Heart left ventricle (tissue), 16 donors: ENCODE data around the gene EHD4. TPM values are rescaled to one million over a fixed set of nuclear protein-coding genes. Genes with fewer than 3 reads are reported as not detected.
A peak's percentile ranks its signal among the peaks of the same experiment; 100 is the strongest.

Experiments
- ATAC-seq, 4 donors: fragments of 200-7000 bp; cut with Tn5 transposase; one replicate each; pipeline ENCODE4 v1.9.1; 2020 to 2022; ENCODE audit warnings: moderate library complexity in 4 of 4, mild to moderate bottlenecking in 3 of 4, moderate number of reproducible peaks in 1 of 4
- DNase-seq, 5 donors: peaks; one replicate each; pipeline ENCODE4 v3.0.0-alpha.2; 2020
- H3K27ac ChIP-seq, 12 donors: fragments of 200-600 bp; sonication (generic) in 4 of 12; one replicate each; pipeline versions ENCODE4 v1.5.0 to v1.8.0; 2016 to 2022; ENCODE audit warnings: mild to moderate bottlenecking in 2 of 12
- H3K27me3 ChIP-seq, 9 donors: fragments of 200-600 bp; sonication (generic) in 2 of 9; one replicate each; pipeline versions ENCODE4 v1.5.1 to v1.8.0; 2016 to 2022; ENCODE audit warnings: mild to moderate bottlenecking in 3 of 9
- H3K36me3 ChIP-seq, 9 donors: fragments of 200-600 bp; sonication (generic) in 2 of 9; one replicate each; pipeline versions ENCODE4 v1.5.0 to v1.8.0; 2018 to 2022; ENCODE audit warnings: mild to moderate bottlenecking in 2 of 9
- H3K4me1 ChIP-seq, 12 donors: fragments of 200-600 bp; sonication (generic) in 4 of 12; one replicate each; pipeline versions ENCODE4 v1.5.0 to v1.8.0; 2016 to 2022; ENCODE audit warnings: mild to moderate bottlenecking in 3 of 12
- H3K4me3 ChIP-seq, 12 donors: fragments of 200-600 bp; sonication (generic) in 4 of 12; one replicate each; pipeline versions ENCODE4 v1.5.0 to v1.8.0; 2017 to 2022; ENCODE audit warnings: mild to moderate bottlenecking in 9 of 12, moderate library complexity in 4 of 12
- H3K9me3 ChIP-seq, 12 donors: fragments of 200-600 bp; sonication (generic) in 4 of 12; one replicate each; pipeline versions ENCODE4 v1.5.0 to v1.8.0; 2016 to 2022; ENCODE audit warnings: mild to moderate bottlenecking in 1 of 12
- CTCF ChIP-seq, 12 donors: fragments of 200-600 bp; sonication (generic) in 4 of 12; IDR thresholded peaks; one replicate each; pipeline versions ENCODE4 v1.5.0 to v1.8.0; 2018 to 2022; ENCODE audit warnings: antibody characterized with exemption in 12 of 12, mild to moderate bottlenecking in 5 of 12
- POLR2A ChIP-seq, 2 donors: fragments of 450-650 bp; IDR thresholded peaks; one replicate each; pipeline ENCODE4 v1.6.1; 2017; ENCODE audit warnings: antibody characterized with exemption in 2 of 2, mild to moderate bottlenecking in 2 of 2, moderate library complexity in 2 of 2
- WGBS, 4 donors: extraction: QIAGEN DNeasy Blood & Tissue Kit in 2 of 4; methylation state at CpG; one replicate each; pipeline versions ENCODE4 v1.1.5 to v1.1.7; 2013 to 2018; 5-methylcytosine and 5-hydroxymethylcytosine counted together
- intact Hi-C, 10 donors: fragments of 100-400 bp; cut with DNase I; formaldehyde crosslinking; loops; one replicate each; pipeline versions ENCODE4 v1.11.1 to v1.14.2; 2022
- polyA plus RNA-seq, 2 donors: library from polyadenylated mRNA; stranded (reverse); fragments of 200-250 nt; gene quantifications; one replicate each; pipeline ENCODE4 v1.2.3, GENCODE V29; 2013
- total RNA-seq, 9 donors: library from RNA; depleted of rRNA in 2 of 9; stranded (reverse); fragments of >200 nt in 2 of 9; fragmentation: NEBNext Ultra II Directional in 3 of 9; extraction: Animal tissue kit (Norgen Biotek cat#: 25700) in 3 of 9; gene quantifications; one replicate each; pipeline versions ENCODE4 v1.1.0 to v1.2.4, GENCODE V29; 2016 to 2023
- donor health status: ischemic (EF 13 %, LVEDD 7.1; RV severe dilation, severe dysfunction).
- donor health status: healthy with polysubstance abuse.
- donor health status: DM: no; HTN: yes; CAD: no.
- donor health status: DM: no; HTN: no; CAD: no.
- donor health status: ischemic (EF 25% LVEDD 6.9; RV normal size, moderate dysfunction).
- donor health status: ischemic (EF 25% LVEDD 5.7; RV mildly dilated, moderate dysfunction).
- donor health status: healthy.
- donor health status: DM: yes; HTN: yes; CAD: no.
- donor health status: ischemic (EF 35%, LVEDD 5.7; RV mildly dilated, moderate dysfunction).
- donor health status: nonischemic (EF 11% LVEDD 7.7; RV severe dilation, severe dysfunction).
- donor health status: DM: yes; HTN: yes; CAD: no.
- donor health status: PGD.
- donor health status: ischemic (EF 29% LVEDD 5.4; RV normal size, mild dysfunction).
- donor health status: nonischemic (EF 23%, LVEDD 6.1; RV moderate dilation, normal function).

The EHD4 gene
- total and polyA plus RNA-seq, 11 donors: 25.6 to 70.8 (median 43.9) TPM

DNA sequence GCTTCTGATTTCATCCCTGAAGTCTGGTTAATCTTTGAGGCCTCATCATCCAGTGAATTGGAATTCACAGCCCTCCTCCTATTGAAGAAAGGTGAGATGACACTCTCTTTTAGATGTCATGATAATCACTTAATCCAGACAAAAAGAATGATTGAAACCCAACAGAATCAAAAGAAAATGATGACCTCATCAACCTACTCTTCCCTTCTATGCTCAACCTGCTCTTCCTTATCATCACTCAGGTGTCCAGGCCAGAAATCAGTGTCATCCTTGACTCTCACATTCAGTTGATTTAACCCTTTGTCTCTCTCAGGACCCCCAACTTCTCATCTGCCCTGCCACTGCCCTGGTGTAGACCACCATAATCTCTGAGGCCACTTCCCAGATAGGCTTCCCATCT lies 36.7 kb upstream of the EHD4 start:
- TF ChIP-seq CTCF (IDR thresholded peaks at IDR 0.05) (no peak), POLR2A (IDR thresholded peaks at IDR 0.05) (no peak)
- H3K4me3 ChIP-seq: no peak overlapping the region
- H3K27ac ChIP-seq: no peak overlapping the region
- H3K9me3 ChIP-seq: peaks cover 0 to 5% (median 0%) of the 10 kb centered on the region in 12 donors
- ATAC-seq (no peak), DNase-seq (no peak)
- intact Hi-C loops: no loop called here
- H3K36me3 ChIP-seq: no peaks in the 10 kb centered on the region
- H3K27me3 ChIP-seq: no peaks in the 10 kb centered on the region
- no peaks in the 10 kb centered on the region for H3K4me1 ChIP-seq

DNA sequence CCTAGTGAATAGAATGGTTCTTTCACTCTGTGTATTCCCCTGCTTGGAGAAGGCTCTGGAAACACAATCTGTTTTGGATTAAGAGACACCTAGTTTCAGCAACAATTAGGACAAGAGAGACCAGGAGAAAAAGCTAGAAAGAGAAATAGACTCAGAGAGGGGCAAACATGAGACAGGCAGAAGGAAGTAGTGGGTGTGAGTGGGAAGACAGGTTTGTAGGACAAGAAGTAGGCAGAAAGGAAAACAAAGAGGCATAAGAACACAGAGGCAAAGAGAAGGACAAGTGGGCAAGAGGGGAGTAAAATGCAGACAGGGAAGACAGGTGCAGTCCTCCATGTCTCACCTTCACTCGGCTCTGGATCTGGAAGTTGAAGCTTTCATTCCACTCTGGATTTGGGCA lies 35.0 kb upstream of the EHD4 start:
- DNase-seq (no peak), ATAC-seq (no peak)
- H3K9me3 ChIP-seq: peaks cover 0 to 5% (median 0%) of the 10 kb centered on the region in 12 donors
- H3K4me1 ChIP-seq: no peaks in the 10 kb centered on the region
- intact Hi-C loops: no loop called here
- TF ChIP-seq CTCF (IDR thresholded peaks at IDR 0.05) (no peak), POLR2A (IDR thresholded peaks at IDR 0.05) (no peak)
- 91 to 100% (median 96%) methylated on average over 1 of the region's 1 CpG for WGBS, 4 donors
- no peak overlapping the region for H3K27ac ChIP-seq
- H3K4me3 ChIP-seq: no peak overlapping the region
- H3K27me3 ChIP-seq: no peaks in the 10 kb centered on the region
- no peaks in the 10 kb centered on the region for H3K36me3 ChIP-seq

GRCh38 chr15:42002333-42002732 lies 30.0 kb upstream of the EHD4 start:
- DNase-seq (peak in 1 of 5 donors; percentile 43), ATAC-seq (peak; percentile 64 to 81 (median 74))
- no peak overlapping the region for H3K27ac ChIP-seq
- H3K9me3 ChIP-seq: peaks cover 0 to 4% (median 0%) of the 10 kb centered on the region in 12 donors
- no peaks in the 10 kb centered on the region for H3K4me1 ChIP-seq
- TF ChIP-seq CTCF (IDR thresholded peaks at IDR 0.05) (peak in 1 of 12 donors; percentile 14), POLR2A (IDR thresholded peaks at IDR 0.05) (no peak)
- H3K36me3 ChIP-seq: no peaks in the 10 kb centered on the region
- H3K4me3 ChIP-seq: no peak overlapping the region
- H3K27me3 ChIP-seq: peaks cover 0 to 3% (median 0%) of the 10 kb centered on the region in 9 donors
- intact Hi-C loops: loop anchor here in 1 of 10 donors (5.0 kb wide), 1 partner anchor 45 kb away; no protein-coding TSS in a partner anchor
- WGBS, 4 donors: 50 to 70% (median 60%) methylated on average over 6 of the region's 6 CpGs

- no peak for TF ChIP-seq CTCF (IDR thresholded peaks at IDR 0.05)
- Histone ChIP-seq H3K36me3 (no peaks in the 10 kb centered on the region), H3K4me3 (no peak overlapping the region), H3K27ac (no peak overlapping the region), H3K9me3 (no peaks in the 10 kb centered on the region), H3K4me1 (no peaks in the 10 kb centered on the region), H3K27me3 (peaks cover 0 to 3% (median 0%) of the 10 kb centered on the region in 9 donors)
- 60 to 83% (median 70%) methylated on average over 4 of the region's 4 CpGs for WGBS, 4 donors
- intact Hi-C loops: loop anchor here in 1 of 10 donors (5.0 kb wide), 1 partner anchor 46 kb away; no protein-coding TSS in a partner anchor
- ATAC-seq: no peak
- no peak for DNase-seq
These were observed 28.9 kb upstream of the EHD4 start for GRCh38 chr15:42001236-42001635.
